T-helper 17 cell (primary cell): Measurements from ENCODE around the gene LAMC1. TPM values are rescaled to one million over a fixed set of nuclear protein-coding genes. Genes with fewer than 3 reads are reported as not detected.

Experiments
- ATAC-seq: fragments of 150-1000 bp; cut with Tn5 transposase; 2 replicates; pipeline ENCODE4 v1.10.0; 2021; ENCODE audit warnings: mild to moderate bottlenecking, moderate library complexity
- DNase-seq, 3 donors: peaks; one replicate each; pipeline versions ENCODE4 v3.0.0 to v3.0.0-alpha.2; 2020 to 2021
- H3K9me3 ChIP-seq: one replicate; pipeline ENCODE4 v1.7.0; 2013; ENCODE audit warnings: low read length, mild to moderate bottlenecking; ENCODE audit not compliant: control insufficient read depth, poor library complexity, severe bottlenecking
- H3K27ac Mint-ChIP-seq: one replicate; pipeline ENCODE4 v1.8.0; 2022; ENCODE audit warnings: mild to moderate bottlenecking, moderate library complexity, mixed read lengths
- H3K27me3 Mint-ChIP-seq: one replicate; pipeline ENCODE4 v1.8.0; 2022; ENCODE audit warnings: mixed read lengths
- H3K36me3 Mint-ChIP-seq: one replicate; pipeline ENCODE4 v1.8.0; 2022; ENCODE audit warnings: low read depth, mixed read lengths
- H3K4me1 Mint-ChIP-seq: one replicate; pipeline ENCODE4 v1.8.0; 2022; ENCODE audit warnings: mild to moderate bottlenecking, mixed read lengths
- H3K4me3 Mint-ChIP-seq: one replicate; pipeline ENCODE4 v1.8.0; 2022; ENCODE audit warnings: mild to moderate bottlenecking, moderate library complexity, mixed read lengths
- total RNA-seq, 4 donors: library from RNA in 2 of 4; stranded (reverse) in 2 of 4; gene quantifications; one replicate each; pipeline ENCODE4 v1.2.3 and lab custom pipeline; 2022 to 2026

LAMC1 gene
- total RNA-seq, 2 donors from 2014 or later = 0.70 to 0.83 TPM

DNA sequence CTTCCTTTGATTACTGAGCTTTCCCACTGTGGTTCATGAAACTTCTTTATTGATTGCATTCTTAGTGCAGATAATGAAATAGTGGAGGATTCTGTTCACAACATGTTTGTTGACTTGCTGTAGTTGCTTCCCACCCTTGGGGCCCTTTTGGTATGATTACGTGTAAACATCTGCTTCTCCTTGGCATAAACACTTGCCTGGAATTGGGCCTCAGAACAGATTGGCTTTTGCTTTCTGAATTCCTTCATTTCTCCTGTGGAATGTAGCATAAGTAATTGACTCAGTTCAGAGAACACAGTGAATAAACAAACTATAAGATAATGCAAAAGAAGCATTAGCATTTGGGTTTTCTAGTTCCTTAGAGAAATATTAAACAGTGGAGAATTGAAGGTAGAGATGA lies 103.3 kb downstream of the LAMC1 start:
- Mint-ChIP-seq H3K27me3 (peaks cover 25% of the 10 kb centered on the region), H3K4me1 (no peaks in the 10 kb centered on the region), H3K4me3 (no peak overlapping the region), H3K27ac (no peak overlapping the region), H3K36me3 (peaks cover 2% of the 10 kb centered on the region)
- H3K9me3 ChIP-seq = no peaks in the 10 kb centered on the region
- DNase-seq (no peak), ATAC-seq (no peak)

DNA sequence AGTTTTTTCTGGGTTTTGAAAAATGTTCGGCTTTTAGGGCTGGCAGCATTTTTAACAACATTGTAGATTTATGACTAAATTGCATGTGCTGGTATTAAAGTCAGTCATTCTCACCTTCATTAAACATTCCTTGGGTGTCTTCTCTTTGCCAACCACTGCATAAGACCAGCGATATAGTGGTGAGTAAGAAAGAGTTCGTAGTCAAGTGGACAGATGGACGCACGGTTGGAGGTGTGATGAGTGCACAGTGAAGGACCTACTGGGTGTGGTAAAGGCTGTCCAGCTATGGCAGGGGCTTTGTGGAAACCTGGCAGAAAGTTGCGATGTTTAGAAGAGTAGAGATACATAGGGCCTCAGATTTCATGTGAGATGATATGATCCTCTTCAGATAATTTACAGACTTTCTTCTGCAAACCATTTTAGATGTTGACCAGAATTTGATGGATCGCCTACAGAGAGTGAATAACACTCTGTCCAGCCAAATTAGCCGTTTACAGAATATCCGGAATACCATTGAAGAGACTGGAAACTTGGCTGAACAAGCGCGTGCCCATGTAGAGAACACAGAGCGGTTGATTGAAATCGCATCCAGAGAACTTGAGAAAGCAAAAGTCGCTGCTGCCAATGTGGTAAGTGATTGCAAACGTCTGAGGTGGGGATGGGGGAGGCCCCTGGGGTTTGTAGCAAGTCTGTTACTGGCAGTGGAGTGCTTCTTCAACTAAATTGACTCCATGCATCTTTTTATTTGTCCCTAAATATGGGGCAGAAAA lies 106.9 kb downstream of the LAMC1 start:
- H3K9me3 ChIP-seq = no peaks in the 10 kb centered on the region
- DNase-seq (no peak), ATAC-seq (no peak)
- Mint-ChIP-seq H3K27me3 (peaks cover 22% of the 10 kb centered on the region), H3K36me3 (peaks cover 2% of the 10 kb centered on the region), H3K4me3 (no peak overlapping the region), H3K27ac (no peak overlapping the region), H3K4me1 (peaks cover 2% of the 10 kb centered on the region)

DNA sequence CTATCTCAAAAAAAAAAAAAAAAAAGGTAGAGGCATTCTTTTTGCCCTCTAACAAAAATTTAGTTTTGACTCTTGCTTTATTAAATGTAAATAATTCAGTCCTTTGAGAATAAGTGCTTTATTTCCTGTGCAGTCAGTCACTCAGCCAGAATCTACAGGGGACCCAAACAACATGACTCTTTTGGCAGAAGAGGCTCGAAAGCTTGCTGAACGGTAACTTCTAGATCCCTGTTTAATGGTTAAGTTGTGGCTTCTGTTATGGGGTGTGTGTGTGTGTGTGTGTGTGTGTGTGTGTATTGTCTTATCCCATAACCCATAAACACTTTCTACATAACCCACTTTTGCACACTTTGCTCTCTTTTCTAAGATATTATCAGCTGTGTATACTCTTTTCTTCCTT lies 107.9 kb downstream of the LAMC1 start:
- Mint-ChIP-seq H3K4me3 (no peak overlapping the region), H3K4me1 (peaks cover 2% of the 10 kb centered on the region), H3K36me3 (peaks cover 2% of the 10 kb centered on the region), H3K27ac (no peak overlapping the region), H3K27me3 (peaks cover 23% of the 10 kb centered on the region)
- H3K9me3 ChIP-seq = no peaks in the 10 kb centered on the region
- DNase-seq (no peak), ATAC-seq (no peak)

GRCh38 chr1:183135336-183135735 lies 112.1 kb downstream of the LAMC1 start:
- no peaks in the 10 kb centered on the region for H3K36me3 Mint-ChIP-seq
- no peak overlapping the region for H3K4me3 Mint-ChIP-seq
- no peaks in the 10 kb centered on the region for H3K9me3 ChIP-seq
- no peak overlapping the region for H3K27ac Mint-ChIP-seq
- peaks cover 28% of the 10 kb centered on the region for H3K27me3 Mint-ChIP-seq
- DNase-seq (no peak), ATAC-seq (no peak)
- H3K4me1 Mint-ChIP-seq = peaks cover 2% of the 10 kb centered on the region

GRCh38 chr1:183137782-183138181 lies 114.6 kb downstream of the LAMC1 start:
- no peaks in the 10 kb centered on the region for H3K9me3 ChIP-seq
- DNase-seq (no peak), ATAC-seq (no peak)
- no peak overlapping the region for H3K4me3 Mint-ChIP-seq
- no peaks in the 10 kb centered on the region for H3K36me3 Mint-ChIP-seq
- no peak overlapping the region for H3K27ac Mint-ChIP-seq
- H3K27me3 Mint-ChIP-seq = peaks cover 28% of the 10 kb centered on the region
- peaks cover 2% of the 10 kb centered on the region for H3K4me1 Mint-ChIP-seq

GRCh38 chr1:183138301-183138700 lies 115.1 kb downstream of the LAMC1 start:
- no peak for ATAC-seq
- no peaks in the 10 kb centered on the region for H3K9me3 ChIP-seq
- no peak for DNase-seq
- Mint-ChIP-seq H3K27me3 (peaks cover 27% of the 10 kb centered on the region), H3K36me3 (no peaks in the 10 kb centered on the region), H3K4me3 (no peak overlapping the region), H3K4me1 (peaks cover 2% of the 10 kb centered on the region), H3K27ac (no peak overlapping the region)

- DNase-seq = no peak
Observed at GRCh38 chr1:183139281-183139942, 116.2 kb downstream of the LAMC1 start.

GRCh38 chr1:183140633-183141032 lies 117.4 kb downstream of the LAMC1 start:
- ATAC-seq (no peak), DNase-seq (no peak)
- H3K27ac Mint-ChIP-seq = no peak overlapping the region
- H3K9me3 ChIP-seq = no peaks in the 10 kb centered on the region
- H3K36me3 Mint-ChIP-seq = no peaks in the 10 kb centered on the region
- H3K4me1 Mint-ChIP-seq = peaks cover 2% of the 10 kb centered on the region
- H3K4me3 Mint-ChIP-seq = no peak overlapping the region
- peaks cover 20% of the 10 kb centered on the region for H3K27me3 Mint-ChIP-seq

More at GRCh38 chr1:183139281-183139942, 116.2 kb downstream of the LAMC1 start:
- Mint-ChIP-seq H3K27me3 (peaks cover 23% of the 10 kb centered on the region), H3K4me3 (no peak overlapping the region), H3K4me1 (peaks cover 2% of the 10 kb centered on the region), H3K36me3 (no peaks in the 10 kb centered on the region), H3K27ac (no peak overlapping the region)
- H3K9me3 ChIP-seq = no peaks in the 10 kb centered on the region
- ATAC-seq = no peak

DNA sequence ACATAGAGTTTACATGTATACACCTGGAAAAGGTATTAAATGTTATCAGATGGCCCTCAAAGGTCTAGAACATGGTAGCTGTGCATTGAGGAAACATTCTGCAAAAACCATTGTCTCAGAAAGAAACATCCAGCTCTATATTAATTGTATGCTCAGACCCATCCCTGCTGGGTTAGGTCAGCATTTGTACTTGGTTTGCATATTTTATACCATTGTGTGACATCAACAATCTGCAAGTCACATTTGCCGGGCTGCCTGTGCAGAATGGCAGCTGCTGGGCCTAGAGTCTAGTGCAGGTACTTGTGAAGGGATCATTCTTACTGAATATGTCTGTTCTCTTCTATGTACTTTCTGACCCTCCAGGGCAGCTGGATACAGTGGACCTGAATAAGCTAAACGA lies 119.0 kb downstream of the LAMC1 start:
- DNase-seq (no peak), ATAC-seq (no peak)
- H3K36me3 Mint-ChIP-seq = no peaks in the 10 kb centered on the region
- no peaks in the 10 kb centered on the region for H3K9me3 ChIP-seq
- peaks cover 2% of the 10 kb centered on the region for H3K4me1 Mint-ChIP-seq
- H3K27ac Mint-ChIP-seq = no peak overlapping the region
- H3K4me3 Mint-ChIP-seq = no peak overlapping the region
- peaks cover 12% of the 10 kb centered on the region for H3K27me3 Mint-ChIP-seq

- Mint-ChIP-seq H3K4me1 (peaks cover 2% of the 10 kb centered on the region), H3K27me3 (peaks cover 12% of the 10 kb centered on the region), H3K36me3 (no peaks in the 10 kb centered on the region), H3K27ac (no peak overlapping the region), H3K4me3 (no peak overlapping the region)
- ATAC-seq (no peak), DNase-seq (no peak)
- H3K9me3 ChIP-seq = no peaks in the 10 kb centered on the region
Observed at GRCh38 chr1:183143576-183144315, 120.5 kb downstream of the LAMC1 start.

- peaks cover 2% of the 10 kb centered on the region for H3K4me1 Mint-ChIP-seq
- H3K4me3 Mint-ChIP-seq = no peak overlapping the region
- no peak overlapping the region for H3K27ac Mint-ChIP-seq
- peaks cover 6% of the 10 kb centered on the region for H3K27me3 Mint-ChIP-seq
- no peaks in the 10 kb centered on the region for H3K36me3 Mint-ChIP-seq
- H3K9me3 ChIP-seq = no peaks in the 10 kb centered on the region
- ATAC-seq (no peak), DNase-seq (no peak)
Observed at GRCh38 chr1:183144752-183145151, 121.5 kb downstream of the LAMC1 start.

DNA sequence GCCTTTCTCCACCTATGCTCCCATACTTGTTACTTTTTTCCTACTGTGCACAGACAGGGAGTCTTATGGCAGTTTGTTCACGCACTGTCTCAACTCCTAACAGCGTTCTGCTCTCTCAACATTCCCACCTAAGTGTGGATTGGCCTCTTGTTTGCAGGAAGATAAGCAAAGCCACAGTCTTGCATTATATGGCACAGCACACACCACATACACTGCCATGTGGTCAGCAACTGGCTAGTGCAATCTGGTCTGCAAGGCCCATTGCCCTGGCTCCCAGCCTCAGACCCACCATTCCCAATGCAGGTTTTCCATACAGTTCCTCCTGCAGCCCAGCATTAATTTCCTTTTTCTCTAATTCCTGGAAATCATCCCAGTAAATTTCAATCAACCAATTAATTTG lies 124.5 kb downstream of the LAMC1 start:
- DNase-seq (no peak), ATAC-seq (no peak)
- no peaks in the 10 kb centered on the region for H3K4me1 Mint-ChIP-seq
- H3K4me3 Mint-ChIP-seq = no peak overlapping the region
- H3K36me3 Mint-ChIP-seq = no peaks in the 10 kb centered on the region
- no peak overlapping the region for H3K27ac Mint-ChIP-seq
- peaks cover 7% of the 10 kb centered on the region for H3K27me3 Mint-ChIP-seq
- no peaks in the 10 kb centered on the region for H3K9me3 ChIP-seq

GRCh38 chr1:183148599-183148998 lies 125.4 kb downstream of the LAMC1 start:
- H3K36me3 Mint-ChIP-seq = no peaks in the 10 kb centered on the region
- no peaks in the 10 kb centered on the region for H3K4me1 Mint-ChIP-seq
- ATAC-seq = no peak
- H3K4me3 Mint-ChIP-seq = no peak overlapping the region
- no peaks in the 10 kb centered on the region for H3K9me3 ChIP-seq
- DNase-seq = no peak
- peaks cover 11% of the 10 kb centered on the region for H3K27me3 Mint-ChIP-seq
- H3K27ac Mint-ChIP-seq = no peak overlapping the region
